DMS153 (cell line): ENCODE data around the gene PEX1.
"Not testable (repeated sequence)": the region's sequence is repeated elsewhere in the genome, so short reads cannot be mapped to it uniquely, and the experiment has no call there.

Experiments used
- DNase-seq: peaks from one replicate; lab custom pipeline; 2025; lab: John Stamatoyannopoulos, UW

Gene PEX1

DNA sequence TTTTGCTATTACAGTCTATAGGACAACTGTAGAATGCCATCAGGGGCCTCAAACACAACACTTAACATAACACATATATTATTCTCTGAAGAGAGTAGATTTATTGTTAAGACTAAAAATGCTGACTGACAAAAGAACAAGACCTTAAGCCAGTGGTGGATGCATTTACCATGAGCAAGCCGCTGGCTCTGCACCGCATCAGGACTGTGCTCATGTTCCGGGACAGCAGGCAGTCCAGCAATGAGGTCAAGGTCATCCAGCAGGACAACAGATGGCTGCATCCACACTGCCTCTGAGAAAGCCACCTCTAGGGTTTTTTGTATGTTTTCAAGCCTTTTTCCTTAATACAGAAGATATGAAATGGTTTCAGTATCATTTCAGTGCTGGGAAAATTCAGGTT is 23.8 kb downstream of the PEX1 start:
- no peak for DNase-seq

DNA sequence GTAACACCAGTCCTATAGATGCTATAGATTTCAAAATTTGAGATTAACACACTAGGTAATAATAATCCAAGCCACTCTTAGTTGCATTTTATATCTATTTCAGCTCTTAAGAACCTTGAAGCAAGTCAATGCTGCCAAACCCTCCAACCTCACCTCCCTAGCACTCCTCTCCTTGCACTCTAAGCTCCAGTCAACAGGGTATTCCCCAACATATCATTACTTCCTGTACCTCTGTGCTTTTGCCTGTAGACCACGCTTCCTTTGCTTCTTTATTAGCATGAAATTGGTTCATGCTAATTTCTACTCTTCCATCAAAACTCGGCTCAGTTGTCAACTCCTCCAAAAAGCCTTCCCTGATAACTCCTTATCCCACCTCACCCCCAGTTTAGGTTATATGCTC is 24.6 kb downstream of the PEX1 start:
- no peak for DNase-seq

DNA sequence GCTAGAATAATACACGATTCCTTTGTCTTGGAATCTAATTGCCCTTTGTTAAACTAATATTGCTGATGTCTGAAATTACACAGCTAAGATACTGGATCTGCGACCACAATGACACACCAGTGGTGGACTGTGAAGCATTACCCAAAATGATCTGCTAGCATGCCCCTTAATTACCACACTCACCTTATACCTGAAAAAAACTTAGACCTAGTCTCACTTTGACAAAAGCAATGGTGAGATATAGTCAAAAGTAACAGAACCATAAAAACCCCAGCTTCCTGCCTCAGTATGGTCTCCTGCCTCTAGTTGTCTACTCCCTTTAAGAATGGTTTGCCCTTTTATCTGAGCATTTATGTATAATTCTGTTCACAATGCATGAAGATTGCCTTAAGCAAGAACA is 29.8 kb downstream of the PEX1 start:
- DNase-seq: no peak

DNA sequence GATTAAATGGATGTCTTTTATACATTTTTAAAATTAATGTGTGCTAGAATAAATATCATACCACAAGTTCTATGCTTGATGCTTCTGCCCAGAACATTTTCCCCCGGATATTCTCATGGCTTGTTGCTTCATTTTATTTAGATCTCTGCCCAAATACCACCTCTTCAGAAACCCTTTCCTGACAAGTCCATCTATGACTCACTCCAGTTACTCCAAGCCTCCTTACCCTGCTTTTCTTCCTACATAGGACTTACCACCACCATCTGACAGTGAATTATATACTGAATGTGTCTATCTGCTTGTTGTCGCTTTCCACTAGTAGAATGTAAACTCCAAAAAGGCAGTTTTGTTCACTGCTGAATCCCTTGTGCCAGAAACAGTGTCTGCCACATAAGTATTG is 31.4 kb downstream of the PEX1 start:
- DNase-seq: no peak

DNA sequence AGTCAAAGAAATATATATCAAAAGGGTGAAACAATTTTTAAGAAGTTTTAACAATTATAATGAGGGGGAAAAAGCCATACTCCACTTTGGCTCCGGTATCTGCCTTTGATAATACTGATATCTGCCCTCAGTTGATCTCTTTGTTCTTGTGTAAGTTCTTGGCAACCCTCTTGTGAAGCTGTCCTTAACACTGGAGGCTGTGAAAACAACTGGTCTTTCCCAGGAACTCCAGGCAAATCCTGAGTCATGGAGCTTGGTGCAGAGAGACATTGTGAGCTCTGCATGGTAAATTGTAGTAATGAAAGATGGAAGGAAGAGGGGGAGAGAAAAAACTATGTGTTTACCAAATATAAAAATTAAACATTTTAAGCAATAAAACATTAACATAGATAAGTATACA is 38.7 kb downstream of the PEX1 start:
- no peak for DNase-seq

DNA sequence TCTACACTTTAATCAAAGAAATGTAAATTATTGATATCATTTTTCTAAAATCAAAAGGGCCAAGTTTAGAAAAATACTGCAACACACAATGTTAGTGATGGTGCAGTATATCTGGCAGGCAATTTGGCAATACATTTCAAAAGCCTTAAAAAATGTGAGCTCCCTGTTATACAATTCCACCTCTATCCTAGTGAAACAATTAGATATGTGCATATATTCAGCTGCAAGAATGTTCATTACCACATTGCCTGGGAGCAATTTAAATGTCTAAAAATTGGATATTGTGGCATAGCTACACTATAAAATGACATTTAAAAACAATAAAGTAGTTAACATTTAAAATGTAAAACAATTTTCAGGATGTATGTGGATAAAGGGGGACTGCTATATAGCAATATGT is 40.5 kb downstream of the PEX1 start:
- no peak for DNase-seq

DNA sequence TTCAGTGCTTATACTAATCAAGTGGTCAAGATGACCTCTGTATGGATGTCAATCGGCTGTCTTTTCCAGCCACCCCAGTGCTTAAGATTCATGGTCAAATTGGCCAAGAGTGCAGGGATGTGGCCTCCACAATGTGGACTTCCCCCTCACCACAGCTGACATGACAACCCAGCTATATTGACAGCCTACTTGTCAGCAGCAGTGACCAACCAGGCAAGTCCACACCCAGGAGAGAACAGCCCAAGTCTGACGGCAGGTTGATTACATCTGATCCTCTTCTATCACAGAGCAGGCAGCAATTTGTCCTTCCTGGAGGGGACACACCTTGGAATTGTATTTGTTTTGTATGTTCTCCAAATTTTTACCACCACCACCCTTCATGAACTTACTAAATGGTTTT is 42.3 kb downstream of the PEX1 start:
- DNase-seq: no peak

DNA sequence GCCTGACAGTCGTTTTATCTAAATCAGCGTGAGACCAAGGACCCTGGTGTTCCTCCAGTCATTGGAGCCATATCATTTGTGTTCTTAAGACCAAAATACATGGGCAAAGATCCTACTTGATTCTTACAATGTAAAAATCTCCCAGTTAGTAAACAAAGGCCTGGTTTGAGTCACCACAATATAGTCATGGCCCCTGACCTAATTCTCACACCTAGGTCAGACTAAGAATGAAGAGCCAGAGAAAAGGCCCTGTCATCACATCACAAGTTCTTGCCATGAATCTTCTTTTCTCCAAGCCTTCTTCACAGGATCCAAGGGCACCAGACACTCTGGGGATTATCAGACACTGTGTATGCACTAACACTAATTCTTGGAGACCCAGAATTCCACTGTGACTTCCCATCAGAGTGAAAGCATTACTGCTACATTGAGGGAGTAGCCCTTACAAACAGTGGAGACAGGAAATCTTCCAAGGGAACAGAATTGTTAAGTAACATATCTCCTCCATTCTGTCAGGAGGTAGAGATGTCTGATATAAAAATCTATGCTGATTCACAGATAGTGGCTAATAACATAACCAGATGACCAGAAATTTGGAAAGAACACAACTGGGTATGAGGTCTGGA is 42.9 kb downstream of the PEX1 start:
- no peak for DNase-seq

DNA sequence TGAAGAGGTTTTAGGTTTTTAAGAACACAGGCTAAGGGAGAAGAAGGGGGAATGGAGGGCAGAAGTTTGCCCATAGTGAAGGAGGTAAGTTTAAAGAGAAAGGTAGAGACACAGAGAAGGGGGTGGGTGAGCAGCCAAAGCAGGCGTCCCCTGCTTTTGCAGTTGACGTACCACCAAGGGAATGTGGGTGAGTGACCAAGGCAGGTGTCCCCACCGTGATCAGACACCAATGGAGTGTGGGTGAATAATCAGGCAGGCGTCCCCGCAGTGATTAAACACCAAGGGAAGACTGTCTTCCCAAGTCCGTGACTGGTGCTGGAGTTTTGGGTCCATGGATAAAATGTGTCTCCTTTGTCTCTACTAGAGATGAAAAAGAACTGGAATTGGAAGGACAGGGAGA is 44.1 kb downstream of the PEX1 start:
- not testable (repeated sequence) for DNase-seq

DNA sequence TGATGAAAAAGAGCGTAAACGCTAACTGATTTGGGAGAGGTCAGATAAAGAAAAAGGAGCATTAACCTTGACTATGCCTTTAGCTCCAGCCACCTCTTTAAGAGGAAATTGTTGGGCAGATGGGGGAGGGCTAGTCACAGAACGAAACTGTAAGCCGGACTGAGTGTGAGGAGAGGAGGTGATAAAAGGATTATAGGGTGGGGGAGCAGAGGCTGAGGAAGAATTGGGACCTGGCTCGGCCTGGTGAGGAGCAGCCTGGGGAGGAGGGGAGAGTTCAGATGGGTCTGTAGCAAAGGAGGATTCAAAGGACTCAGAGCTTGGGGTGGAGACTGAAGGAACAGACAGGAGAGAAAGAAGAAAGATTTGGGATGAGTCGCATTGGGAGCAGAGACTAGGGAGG is 44.7 kb downstream of the PEX1 start:
- DNase-seq: not testable (repeated sequence)

DNA sequence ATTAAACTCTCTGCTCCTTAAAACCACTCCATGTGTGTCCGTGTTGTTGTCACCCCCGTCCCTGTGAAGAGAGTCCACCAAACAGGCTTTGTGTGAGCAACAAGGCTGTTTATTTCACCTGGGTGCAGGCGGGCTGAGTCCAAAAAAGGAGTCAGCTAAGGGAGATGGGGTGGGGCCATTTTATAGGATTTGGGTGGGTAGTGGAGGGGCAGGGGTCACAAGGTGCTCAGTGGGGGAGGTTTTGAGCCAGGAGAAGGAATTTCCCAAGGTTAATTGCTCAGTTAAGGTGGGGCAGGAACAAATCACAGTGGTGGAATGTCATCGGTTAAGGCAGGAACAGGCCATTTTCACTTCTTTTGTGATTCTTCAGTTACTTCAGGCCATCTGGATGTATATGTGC is 49.2 kb downstream of the PEX1 start:
- DNase-seq: not testable (repeated sequence)

DNA sequence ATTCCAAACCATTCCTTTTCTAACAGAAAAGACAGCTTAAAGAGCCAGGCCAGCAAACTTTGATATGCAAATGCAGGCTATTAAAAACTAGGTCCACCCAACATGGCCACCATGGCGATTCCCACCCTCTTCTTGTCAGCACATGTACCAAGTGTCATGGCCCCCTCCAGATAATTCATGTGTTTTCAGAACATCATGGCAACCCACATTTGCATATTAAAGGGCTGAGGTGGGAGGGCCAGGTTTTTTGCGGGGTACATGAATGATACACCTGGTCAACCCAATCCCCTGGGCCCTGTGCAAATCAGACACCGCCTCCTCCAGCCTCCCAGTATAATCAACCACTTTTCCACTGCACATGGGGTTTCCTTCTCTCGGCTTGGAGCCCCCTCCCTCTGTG is 49.6 kb downstream of the PEX1 start:
- no peak for DNase-seq

DNA sequence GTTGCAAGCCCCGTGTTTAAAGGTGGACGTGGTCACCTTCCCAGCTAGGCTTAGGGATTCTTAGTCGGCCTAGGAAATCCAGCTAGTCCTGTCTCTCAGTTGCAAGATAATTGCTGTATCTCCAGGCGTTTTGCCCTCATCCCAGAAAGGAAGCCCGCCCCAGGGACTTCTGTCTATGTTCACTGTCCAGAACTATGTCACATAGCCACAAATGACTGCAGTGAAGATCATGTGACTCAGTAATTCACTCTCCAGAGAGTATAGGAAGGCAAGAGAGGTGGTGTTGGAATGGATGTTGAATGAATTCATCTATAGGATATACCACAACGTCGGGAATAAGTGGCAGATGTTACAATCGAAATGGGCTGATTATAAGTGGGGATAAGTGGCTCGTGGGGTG is 50.2 kb downstream of the PEX1 start:
- DNase-seq: no peak

DNA sequence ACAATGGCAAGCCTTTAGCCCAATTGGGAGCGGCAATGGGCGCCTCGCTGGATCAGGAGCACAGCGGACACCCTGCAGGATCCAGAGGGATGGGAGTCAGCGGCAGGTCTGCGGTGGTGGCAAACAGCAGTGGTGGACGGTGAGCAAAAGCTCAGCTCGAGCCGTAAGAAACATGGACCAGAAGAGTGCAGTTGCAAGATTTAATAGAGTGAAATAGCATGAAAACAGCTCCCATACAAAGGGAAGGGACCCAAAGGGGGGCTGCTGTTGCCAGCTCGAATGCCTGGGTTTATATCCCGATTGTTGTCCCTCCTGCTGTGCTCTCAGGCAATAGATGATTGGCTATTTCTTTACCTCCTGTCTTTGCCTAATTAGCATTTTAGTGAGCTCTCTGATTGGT is 50.6 kb downstream of the PEX1 start, which contains the start of gene ERVW-1:
Gene ERVW-1 (minus strand): TSS at position 266 of the 400 bp plus-strand sequence. CDS start 7,565 bp downstream, outside the sequence.
- DNase-seq: not testable (repeated sequence)

DNA sequence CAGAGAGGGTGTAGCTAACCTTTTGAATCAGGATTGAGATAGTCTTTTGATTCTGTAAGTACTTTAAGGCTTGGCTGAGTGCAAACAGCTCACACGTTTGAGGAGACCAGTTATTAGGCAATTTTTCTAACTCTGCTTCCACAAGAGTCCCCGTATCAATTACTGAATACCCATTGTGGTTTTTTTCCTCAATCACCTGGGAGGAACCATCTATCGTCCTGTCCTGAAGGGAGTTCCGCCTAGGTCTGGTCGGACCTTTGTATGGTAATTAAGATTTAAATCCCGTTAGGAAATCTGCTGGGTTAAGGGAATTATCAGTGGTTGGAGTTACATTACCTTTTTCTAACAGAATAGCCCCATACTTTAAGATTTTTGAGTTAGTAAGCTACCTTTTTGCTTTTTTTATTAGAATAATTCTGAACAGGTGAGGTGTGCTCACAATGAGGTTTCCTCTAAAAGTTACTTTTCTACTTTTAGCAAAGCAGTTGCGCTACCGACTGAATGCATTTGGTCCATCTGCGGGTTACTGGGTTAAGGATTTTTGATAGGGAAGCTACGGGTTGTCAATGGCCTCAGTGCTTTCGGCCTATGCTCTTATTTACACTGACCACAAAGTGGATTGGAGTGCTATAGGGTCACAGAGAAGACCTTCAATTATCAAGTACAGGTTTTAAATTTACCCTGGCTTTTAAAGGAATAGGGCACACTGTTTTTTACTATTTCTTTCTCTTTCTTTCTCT is 52.3 kb downstream of the PEX1 start:
- DNase-seq: not testable (repeated sequence)

DNA sequence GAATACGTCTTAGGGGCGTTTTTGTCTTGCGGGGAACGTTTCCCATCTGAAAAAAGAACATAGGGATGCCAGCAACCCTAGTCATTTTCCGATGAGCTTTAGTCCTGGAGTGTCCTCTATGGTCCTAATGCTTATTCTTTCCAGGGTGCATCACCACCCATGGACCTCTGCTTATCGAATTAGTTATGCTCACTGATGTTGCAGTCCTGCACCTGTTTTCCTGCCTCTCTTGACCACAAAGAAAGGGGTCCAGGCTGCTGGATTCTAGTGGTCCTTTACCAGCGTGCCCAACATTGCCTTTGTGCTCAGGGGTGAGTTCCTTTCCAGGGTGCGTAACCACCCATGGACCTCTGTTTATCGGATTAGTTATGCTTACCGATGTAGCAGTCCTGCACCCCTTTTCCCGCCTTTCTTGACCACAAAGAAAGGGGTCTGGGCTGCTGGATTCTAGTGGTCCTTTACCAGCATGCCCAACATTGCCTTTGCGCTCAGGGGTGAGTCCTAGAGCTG is 53.0 kb downstream of the PEX1 start:
- DNase-seq: not testable (repeated sequence)

DNA sequence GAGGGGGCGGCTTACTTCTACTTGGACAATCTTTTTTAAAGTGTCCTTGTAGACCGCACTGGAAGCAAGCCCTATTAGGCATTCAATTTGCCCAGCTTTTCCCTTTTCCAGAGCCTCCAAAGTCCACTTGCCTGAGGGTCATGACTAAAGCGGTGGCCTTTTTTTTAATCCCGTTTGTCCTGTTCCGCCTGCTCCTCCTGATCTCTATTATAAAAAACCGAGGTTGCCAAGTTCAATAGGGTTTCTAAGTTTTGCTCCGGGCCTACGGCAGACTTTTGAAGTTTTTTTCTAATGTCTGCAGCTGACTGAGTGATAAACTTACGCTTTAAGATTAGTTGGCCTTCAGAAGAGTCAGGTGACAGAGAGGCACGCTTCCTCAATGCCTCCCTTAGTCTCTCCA is 54.3 kb downstream of the PEX1 start:
- DNase-seq: not testable (repeated sequence)

DNA sequence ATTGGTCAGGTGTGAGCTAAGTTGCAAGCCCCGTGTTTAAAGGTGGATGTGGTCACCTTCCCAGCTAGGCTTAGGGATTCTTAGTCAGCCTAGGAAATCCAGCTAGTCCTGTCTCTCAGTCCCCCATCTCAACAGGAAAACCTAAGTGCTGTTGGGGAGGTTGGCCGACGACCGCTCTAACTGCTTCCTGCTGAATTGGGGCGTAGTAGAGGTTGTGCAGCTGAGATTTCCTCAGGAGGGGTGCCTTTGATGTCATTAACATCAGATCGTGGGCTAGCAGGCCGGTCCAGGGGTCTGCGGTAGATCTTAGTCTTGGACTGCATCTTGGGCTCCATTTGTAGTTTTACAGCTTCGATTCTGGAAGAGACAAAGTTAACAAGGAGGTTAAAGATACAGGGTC is 59.7 kb downstream of the PEX1 start:
- not testable (repeated sequence) for DNase-seq

DNA sequence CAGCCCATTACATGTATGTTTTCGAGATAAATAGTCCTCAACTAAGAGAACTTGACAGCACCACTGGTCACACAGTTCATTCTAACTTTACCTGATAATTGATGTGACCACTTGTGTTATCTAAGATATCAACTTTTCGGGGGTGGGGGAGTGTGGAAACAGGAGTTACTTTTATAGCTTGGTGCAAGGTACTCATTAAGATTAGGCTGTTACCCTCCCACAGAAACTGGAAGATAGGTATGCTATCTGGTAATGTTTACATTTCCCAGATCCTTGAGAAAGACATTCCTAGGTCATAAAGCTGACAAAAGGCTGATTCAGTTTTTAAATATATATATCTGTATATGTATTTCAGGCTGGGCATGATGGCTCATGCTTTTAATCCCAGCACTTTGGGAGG is 61.6 kb downstream of the PEX1 start:
- DNase-seq: no peak

DNA sequence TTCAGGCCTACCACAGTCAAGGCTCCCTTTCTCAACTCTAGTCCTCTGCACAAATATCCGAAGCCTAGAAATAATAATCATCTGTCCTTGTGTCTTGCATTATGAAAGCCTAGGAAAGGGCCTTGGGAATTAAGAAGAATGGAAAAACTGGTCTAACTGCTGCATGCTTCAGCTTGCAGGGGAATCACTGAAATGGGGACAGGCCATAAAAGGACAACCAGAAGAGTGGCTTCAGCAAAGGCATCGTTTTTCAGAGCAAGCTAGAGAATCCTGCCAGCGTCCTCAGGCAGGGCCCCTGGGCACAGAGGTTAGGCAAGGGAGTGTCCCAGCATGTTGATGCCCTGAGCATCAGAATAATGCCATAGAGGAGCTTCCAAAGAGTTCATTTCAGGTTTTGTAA is 63.8 kb downstream of the PEX1 start:
- DNase-seq: no peak

DNA sequence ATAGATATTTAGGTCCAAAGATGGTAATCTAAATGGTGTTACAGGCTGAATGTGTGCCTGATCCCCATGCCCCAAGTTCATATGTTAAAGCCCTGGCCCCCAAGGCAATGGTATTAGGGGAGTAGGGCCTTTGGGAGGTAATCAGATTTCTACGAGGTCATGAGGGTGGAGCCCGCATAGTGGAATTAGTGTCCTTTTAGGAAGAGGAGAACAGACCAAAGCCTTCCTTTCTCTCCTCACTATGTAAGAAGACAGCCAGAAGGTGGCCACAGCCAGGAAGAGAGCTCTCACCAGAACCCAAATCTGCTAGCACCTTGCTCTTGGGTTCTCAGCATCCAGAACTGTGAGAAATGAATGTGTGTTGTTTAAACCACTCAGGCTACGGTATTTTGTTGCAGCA is 65.8 kb downstream of the PEX1 start:
- DNase-seq: no peak

DNA sequence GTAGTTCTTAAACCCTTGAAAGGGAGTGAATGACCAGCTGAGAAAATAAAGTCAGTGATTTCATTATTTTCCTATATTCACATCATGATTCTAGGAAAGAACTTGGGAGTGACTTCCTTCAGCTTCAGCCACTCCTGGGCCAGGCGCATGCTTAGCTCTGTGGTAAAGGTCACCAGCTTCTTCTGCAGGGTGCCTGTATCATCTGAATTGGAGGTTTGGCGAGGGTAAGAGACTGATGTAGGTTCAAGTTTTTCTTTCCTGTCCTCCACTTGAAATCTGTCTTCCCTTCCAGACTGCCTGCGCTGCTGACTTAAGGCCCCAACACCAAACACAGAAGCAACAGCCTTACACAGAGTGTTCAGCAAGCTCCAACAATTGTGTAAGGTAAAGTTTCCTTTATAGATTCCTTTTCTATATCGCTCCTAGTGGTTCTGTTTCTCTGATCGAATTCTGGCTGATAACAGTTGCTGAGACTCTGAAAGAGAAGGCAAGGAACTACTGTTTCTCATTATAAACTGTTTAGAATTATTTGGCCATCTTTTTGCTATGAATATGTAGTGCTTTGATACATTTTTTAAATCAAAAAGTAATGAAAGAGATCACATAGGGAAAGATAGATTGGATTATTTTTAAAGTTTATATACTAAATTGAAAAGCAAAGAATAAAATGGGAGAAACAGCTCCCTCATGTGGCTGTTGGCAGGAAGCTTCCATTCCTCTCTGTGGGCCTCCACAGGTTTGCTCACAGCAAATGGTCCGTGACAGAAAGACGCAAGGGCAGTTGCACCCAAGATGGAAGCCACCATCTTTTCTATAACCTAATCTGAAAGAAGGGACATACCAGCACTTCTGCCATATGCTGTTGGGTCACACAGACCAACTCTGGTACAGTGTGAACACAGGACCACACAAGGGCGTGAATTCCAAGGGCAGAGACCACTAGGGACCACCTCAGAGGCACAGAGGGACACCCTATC is 67.0 kb downstream of the PEX1 start:
- peak; percentile 29 for DNase-seq
